GM04503 (cell line): ENCODE data around the gene SIDT1.

ENCODE experiments used
- DNase-seq: peaks from one replicate; pipeline ENCODE4 v3.0.0-alpha.2; 2012; ENCODE audit warnings: low read depth

SIDT1 gene

DNA sequence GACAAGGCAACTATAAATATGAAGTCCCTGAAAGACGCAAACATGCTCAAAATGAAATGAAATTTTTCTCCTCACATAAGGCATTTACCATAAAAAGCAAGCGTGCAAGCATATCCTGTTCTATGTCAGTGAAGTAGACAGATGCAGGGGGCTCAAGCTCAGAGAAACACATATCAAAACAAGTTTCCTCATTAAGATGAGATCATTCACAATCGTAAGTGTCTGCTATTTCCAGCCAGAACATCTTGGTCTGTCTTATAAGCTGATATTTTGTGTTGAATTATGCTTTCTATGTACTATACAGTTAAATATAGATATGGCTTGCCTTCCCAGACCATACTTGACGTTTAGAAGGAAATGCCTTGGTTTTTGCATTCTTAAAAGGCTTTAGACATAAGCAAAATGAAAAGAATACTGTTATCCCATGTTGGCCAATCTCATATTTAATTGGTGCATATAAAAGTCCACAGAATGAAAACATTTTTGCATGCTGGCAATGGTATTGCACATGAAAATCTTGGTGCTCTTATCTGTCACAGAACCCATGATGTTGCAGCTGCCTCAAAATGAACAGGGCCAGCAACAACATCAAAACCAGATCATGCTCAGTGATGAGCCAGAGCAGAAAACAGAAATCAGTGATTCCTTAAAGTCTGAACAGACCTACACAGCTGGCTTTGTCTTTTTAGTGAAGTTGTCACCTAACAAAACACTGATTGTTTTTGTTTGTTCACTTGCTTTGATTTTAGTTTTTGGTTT is 65.4 kb downstream of the SIDT1 start:
- DNase-seq, result no peak

DNA sequence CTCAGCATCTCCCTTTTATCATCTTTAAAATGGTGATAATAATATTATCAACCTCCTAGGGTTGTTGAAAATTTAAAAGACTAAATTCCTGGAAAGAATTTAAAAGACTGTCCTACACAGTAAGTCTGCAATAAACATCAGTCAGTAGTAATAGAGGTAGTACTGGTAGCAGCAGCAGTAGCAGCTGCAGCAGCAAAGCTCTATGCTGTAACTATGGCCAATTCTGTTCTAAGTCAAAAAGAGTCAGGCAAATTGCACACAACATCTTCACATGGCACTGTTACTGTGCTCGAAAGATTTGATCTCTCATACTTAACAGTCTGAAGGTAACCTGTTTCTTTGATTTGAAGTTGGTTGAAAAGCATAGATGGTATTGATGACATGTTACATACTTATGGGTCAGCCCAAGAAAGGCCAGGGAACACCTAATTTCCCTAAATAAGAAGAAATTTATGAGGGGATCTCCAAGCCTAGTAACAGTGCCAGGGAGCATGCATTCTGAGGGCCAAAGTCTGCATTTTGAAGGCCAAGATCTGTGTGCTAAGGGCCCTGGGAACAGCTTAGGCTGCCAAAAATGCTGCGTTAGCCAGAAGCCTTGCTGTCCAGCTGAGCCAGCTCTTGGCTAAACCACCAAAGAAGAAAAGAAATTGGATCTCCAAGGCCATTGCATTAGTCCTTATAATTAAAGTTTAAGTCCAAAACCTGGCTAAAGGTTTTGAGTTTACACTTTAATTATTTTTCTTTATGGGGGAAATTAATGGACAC is 68.2 kb downstream of the SIDT1 start:
- no peak for DNase-seq

DNA sequence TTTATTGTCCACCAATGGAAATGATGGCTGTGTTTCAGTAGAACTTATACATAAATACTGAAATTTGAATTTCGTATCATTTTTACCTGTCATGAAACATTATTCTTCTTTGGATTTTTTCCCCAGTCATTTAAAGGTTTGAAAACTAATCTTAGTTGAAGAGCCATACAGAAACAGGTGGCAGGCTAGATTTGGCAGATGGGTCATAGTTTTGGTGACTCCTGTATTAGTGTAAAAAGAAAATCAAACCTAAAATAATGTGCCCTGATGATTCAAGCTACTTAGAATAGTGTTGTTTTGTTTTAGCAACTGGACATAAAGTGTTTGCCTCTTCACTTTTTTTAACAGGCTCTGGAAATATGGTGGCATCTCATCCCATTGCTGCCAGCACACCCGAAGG is 68.9 kb downstream of the SIDT1 start:
- DNase-seq, result no peak

GRCh38 chr3:113602256-113602655 is 69.9 kb downstream of the SIDT1 start:
- no peak for DNase-seq

DNA sequence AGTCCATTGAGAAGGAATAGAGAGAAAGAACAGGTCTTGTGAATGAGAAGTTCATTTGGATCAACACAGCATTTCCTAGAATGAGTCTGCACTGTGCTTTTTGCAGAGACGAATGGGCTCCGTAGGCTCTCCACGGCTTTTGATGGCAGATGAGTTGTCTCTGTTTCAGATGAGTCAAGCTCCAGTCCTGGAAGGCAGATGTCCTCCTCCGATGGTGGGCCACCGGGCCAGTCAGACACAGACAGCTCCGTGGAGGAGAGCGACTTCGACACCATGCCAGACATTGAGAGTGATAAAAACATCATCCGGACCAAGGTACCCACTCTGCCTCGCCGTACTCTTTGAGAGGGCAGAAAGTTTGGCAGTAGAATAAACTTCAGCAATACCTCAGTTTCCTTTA is 70.5 kb downstream of the SIDT1 start:
- DNase-seq, result no peak

GRCh38 chr3:113606539-113607218 is 74.3 kb downstream of the SIDT1 start:
- no peak for DNase-seq

- DNase-seq, result no peak
Observed at GRCh38 chr3:113607219-113607596, 74.9 kb downstream of the SIDT1 start.

GRCh38 chr3:113614402-113614801 is 82.0 kb downstream of the SIDT1 start:
- no peak for DNase-seq

GRCh38 chr3:113615976-113616375 is 83.6 kb downstream of the SIDT1 start:
- DNase-seq, result no peak

DNA sequence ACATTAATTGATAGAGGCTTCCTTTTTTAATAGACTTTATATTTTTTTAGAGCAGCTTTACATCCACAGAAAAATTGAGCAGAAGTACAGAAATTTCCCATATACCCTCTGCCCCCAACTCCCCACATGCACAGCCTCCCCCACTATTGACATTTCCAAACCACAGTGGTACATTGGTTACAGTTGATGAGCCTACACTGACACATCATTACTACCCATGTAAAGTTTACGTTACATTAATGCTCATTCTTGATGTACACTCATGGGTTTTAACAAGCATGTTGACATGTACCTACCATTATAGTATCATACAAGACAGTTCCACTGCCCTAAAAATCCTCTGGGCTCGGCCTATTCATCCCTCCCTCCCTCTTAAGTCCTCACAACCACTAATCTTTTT is 85.4 kb downstream of the SIDT1 start:
- no peak for DNase-seq

DNA sequence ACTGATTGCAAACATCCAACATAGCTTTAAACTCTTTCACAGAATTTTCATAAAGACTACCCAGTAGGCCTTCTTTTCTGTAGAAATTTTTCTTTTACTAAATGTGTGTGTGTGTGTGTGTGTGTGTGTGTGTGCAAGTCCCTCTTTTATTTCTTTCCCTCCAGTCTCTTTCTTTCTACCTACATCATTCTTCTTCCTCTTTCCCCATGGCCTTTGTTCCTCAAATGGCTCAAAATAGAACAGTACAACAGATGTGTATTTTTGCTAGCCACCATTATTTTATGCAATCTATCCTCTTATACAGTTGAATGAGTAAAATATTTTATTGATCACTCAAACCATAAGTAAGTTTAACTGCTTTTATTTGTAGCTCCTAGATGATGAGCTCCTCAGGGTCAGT is 87.7 kb downstream of the SIDT1 start:
- DNase-seq, result no peak

GRCh38 chr3:113623324-113623723 is 91.0 kb downstream of the SIDT1 start:
- no peak for DNase-seq

- DNase-seq, result no peak
Observed at GRCh38 chr3:113623811-113624210, 91.5 kb downstream of the SIDT1 start.

DNA sequence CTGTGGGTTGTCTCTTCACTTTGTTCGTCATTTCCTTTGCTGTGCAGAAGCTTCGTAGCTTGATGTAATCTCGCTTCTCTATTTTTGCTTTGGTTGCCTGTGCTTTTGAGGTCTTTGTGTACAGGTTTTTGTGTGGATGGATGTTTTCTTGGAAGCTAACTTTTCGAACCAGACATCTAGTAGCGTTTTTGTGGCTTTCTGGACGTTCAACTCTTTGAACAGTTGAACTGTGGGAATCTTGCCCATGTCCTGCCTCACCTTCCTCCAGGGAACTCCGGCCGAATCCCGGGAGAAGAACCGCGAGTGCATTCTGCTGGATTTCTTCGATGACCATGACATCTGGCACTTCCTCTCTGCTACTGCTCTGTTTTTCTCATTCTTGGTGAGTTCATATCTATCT is 93.5 kb downstream of the SIDT1 start:
- DNase-seq, result no peak

- no peak for DNase-seq
Observed at GRCh38 chr3:113626503-113627371, 94.4 kb downstream of the SIDT1 start.

GRCh38 chr3:113628316-113628715 is 96.0 kb downstream of the SIDT1 start:
- no peak for DNase-seq

- no peak for DNase-seq
Observed at GRCh38 chr3:113628788-113629187, 96.4 kb downstream of the SIDT1 start.

GRCh38 chr3:113629584-113630421 is 97.4 kb downstream of the SIDT1 start:
- DNase-seq, result no peak

GRCh38 chr3:113630956-113631542 is 98.7 kb downstream of the SIDT1 start:
- DNase-seq, result no peak

DNA sequence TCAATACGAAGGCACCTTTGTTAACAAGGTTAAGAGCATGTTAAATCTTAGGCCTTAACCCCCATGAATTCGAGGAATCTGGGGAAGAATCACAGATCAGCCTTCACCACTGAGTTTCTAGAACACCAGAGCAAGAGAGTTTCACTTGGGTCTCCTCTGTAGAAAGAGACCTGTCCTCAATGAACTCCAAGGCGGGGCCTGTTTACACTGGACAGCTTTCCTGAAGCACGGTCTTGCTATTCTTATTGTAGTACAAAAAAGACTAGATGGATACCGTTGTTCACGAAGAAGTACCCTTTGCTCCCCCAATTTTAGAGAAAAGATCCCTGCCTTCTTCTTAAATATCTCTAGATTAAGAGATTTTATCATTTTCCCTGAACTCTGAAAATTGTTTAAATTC is 99.2 kb downstream of the SIDT1 start:
- DNase-seq, result no peak
